NB4 (cell line): ENCODE data around the gene ERICH6.

Experiments used
- MYC ChIP-seq: IDR thresholded peaks from 2 replicates; pipeline ENCODE4 v1.6.1; 2011; ENCODE audit warnings: low read depth, low read length
- POLR2A ChIP-seq: IDR thresholded peaks from 2 replicates; pipeline ENCODE4 v1.6.1; 2011; ENCODE audit warnings: mild to moderate bottlenecking; ENCODE audit not compliant: insufficient read length; ENCODE audit errors: extremely low read depth
- TF ChIP-seq, protein P1 (sequence below): IDR thresholded peaks from one replicate; pipeline ENCODE4 v1.5.1; 2012; ENCODE audit warnings: low read depth, low read length

DNA sequence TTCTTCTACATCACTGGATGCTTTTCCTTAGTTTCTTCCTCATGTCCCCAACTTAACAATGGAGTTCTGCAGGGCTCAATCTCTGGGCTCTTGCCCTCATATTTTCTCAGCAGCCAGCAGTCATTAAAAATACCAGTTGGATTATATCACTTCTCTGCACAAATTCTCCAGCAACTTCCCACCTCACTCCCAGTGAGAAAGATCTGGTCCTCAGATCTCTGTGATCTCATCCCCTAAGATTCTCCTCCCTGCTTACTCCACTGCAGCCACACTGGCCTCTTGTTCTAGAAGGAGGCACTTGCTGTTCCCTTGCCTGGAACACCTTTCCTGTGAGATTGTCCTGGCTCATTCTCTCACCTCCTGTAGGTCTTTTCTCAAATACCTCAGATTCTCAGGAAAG, 6.1 kb downstream of the ERICH6 start:
- TF ChIP-seq, protein P1, sequence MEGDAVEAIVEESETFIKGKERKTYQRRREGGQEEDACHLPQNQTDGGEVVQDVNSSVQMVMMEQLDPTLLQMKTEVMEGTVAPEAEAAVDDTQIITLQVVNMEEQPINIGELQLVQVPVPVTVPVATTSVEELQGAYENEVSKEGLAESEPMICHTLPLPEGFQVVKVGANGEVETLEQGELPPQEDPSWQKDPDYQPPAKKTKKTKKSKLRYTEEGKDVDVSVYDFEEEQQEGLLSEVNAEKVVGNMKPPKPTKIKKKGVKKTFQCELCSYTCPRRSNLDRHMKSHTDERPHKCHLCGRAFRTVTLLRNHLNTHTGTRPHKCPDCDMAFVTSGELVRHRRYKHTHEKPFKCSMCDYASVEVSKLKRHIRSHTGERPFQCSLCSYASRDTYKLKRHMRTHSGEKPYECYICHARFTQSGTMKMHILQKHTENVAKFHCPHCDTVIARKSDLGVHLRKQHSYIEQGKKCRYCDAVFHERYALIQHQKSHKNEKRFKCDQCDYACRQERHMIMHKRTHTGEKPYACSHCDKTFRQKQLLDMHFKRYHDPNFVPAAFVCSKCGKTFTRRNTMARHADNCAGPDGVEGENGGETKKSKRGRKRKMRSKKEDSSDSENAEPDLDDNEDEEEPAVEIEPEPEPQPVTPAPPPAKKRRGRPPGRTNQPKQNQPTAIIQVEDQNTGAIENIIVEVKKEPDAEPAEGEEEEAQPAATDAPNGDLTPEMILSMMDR, result no peak
- TF ChIP-seq POLR2A, result no peak
- TF ChIP-seq MYC, result no peak
